HepG2 (cell line): Measurements from ENCODE around the gene NDUFAF3. TPM values are rescaled to one million over a fixed set of nuclear protein-coding genes. Genes with fewer than 3 reads are reported as not detected.
A peak's percentile ranks its signal among the peaks of the same experiment; 100 is the strongest.

Experiments used
- BRCA1 ChIP-seq: sonication (generic); formaldehyde crosslinking; IDR thresholded peaks from 2 replicates; pipeline ENCODE4 v1.4.0; 2020; ENCODE audit warnings: missing genetic modification reagents
- CHD2 ChIP-seq: IDR thresholded peaks from 2 replicates; pipeline ENCODE4 v1.6.1; 2011; ENCODE audit warnings: low read depth, low read length, improper control_type of control experiment
- FOXA1 ChIP-seq, 2 experiments: fragments of 450-650 bp in 1 of 2; sonication (generic) in 1 of 2; formaldehyde crosslinking in 1 of 2; IDR thresholded peaks; 2 replicates each; pipeline versions ENCODE4 v1.4.0 to v1.6.1; 2016 to 2020; ENCODE audit warnings: missing genetic modification reagents in 1 of 2
- HCFC1 ChIP-seq: fragments of 150-350 bp; IDR thresholded peaks from 2 replicates; pipeline ENCODE4 v1.6.1; 2014; ENCODE audit warnings: low read depth, low read length
- HOXA7 ChIP-seq: sonication (generic); formaldehyde crosslinking; IDR thresholded peaks from 2 replicates; pipeline ENCODE4 v1.8.1; 2022; ENCODE audit warnings: mild to moderate bottlenecking, missing genetic modification reagents, moderate library complexity
- JUND ChIP-seq: sonication (generic); formaldehyde crosslinking; IDR thresholded peaks from 2 replicates; pipeline ENCODE4 v1.8.0; 2022; ENCODE audit warnings: mild to moderate bottlenecking, missing genetic modification reagents
- KAT8 ChIP-seq: IDR thresholded peaks from 2 replicates; pipeline ENCODE4 v1.6.1; 2016; ENCODE audit warnings: missing genetic modification reagents, missing compliant biosample characterization
- KDM3A ChIP-seq: IDR thresholded peaks from 2 replicates; pipeline ENCODE4 v1.6.1; 2018; ENCODE audit warnings: low read depth, missing compliant biosample characterization
- KLF9 ChIP-seq: IDR thresholded peaks from 2 replicates; pipeline ENCODE4 v1.6.1; 2016; ENCODE audit warnings: low read depth
- NCOA1 ChIP-seq: sonication (generic); formaldehyde crosslinking; IDR thresholded peaks from 2 replicates; pipeline ENCODE4 v1.9.0; 2021; ENCODE audit warnings: missing genetic modification reagents
- RFX1 ChIP-seq: fragments of 450-650 bp; IDR thresholded peaks from 2 replicates; pipeline ENCODE4 v1.6.1; 2017
- RFX3 ChIP-seq: IDR thresholded peaks from 2 replicates; pipeline ENCODE4 v1.6.1; 2016; ENCODE audit warnings: missing biosample characterization, missing genetic modification reagents
- RFX5 ChIP-seq: IDR thresholded peaks from 2 replicates; pipeline ENCODE4 v1.6.1; 2011; ENCODE audit warnings: low read depth, low read length, improper control_type of control experiment
- SIX4 ChIP-seq: sonication (generic); formaldehyde crosslinking; IDR thresholded peaks from 2 replicates; pipeline ENCODE4 v1.4.0; 2020; ENCODE audit warnings: missing genetic modification reagents
- ZFP1 ChIP-seq: IDR thresholded peaks from 2 replicates; pipeline ENCODE4 v1.6.1; 2016
- ZFP36 ChIP-seq: fragments of 150-350 bp; IDR thresholded peaks from 2 replicates; pipeline ENCODE4 v1.6.1; 2018; ENCODE audit warnings: borderline replicate concordance, low read length, low read depth; ENCODE audit not compliant: partially characterized antibody
- ZMAT3 ChIP-seq: sonication (generic); formaldehyde crosslinking; conservative IDR thresholded peaks from 2 replicates; pipeline ENCODE4 v1.7.0; 2021; ENCODE audit warnings: missing genetic modification reagents
- ZNF207 ChIP-seq: fragments of 450-650 bp; IDR thresholded peaks from 2 replicates; pipeline ENCODE4 v1.6.1; 2016; ENCODE audit warnings: antibody characterized with exemption, borderline replicate concordance
- ZNF549 ChIP-seq: sonication (generic); formaldehyde crosslinking; IDR thresholded peaks from 2 replicates; pipeline ENCODE4 v1.5.0; 2020; ENCODE audit warnings: missing genetic modification reagents
- ZNF562 ChIP-seq: sonication (generic); formaldehyde crosslinking; IDR thresholded peaks from 2 replicates; pipeline ENCODE4 v1.8.0; 2022; ENCODE audit warnings: missing genetic modification reagents, borderline replicate concordance
- ZNF564 ChIP-seq: sonication (generic); formaldehyde crosslinking; IDR thresholded peaks from 2 replicates; pipeline ENCODE4 v1.8.1; 2023; ENCODE audit warnings: mild to moderate bottlenecking, missing genetic modification reagents
- polyA plus RNA-seq, 8 experiments: library from polyadenylated mRNA; depleted of rRNA in 3 of 8; stranded (reverse) in 7 of 8; unstranded in 1 of 8; fragments of >200 nt; fragmentation: Illumina TruSeq in 4 of 8; extraction: Trizol in 4 of 8; gene quantifications; 2 replicates each; pipeline versions ENCODE4 v1.2.1 to v1.2.3, GENCODE V29; 2011 to 2016; ENCODE audit warnings: low read depth in 4 of 8, missing spikeins in 1 of 8, mixed read lengths in 1 of 8; ENCODE audit not compliant: insufficient read depth in 1 of 8
- total RNA-seq, 5 experiments: library from RNA; depleted of rRNA; stranded (reverse); fragments of >200 nt; fragmentation: Illumina TruSeq; extraction: Trizol; gene quantifications; 2 replicates each; pipeline ENCODE4 v1.2.3, GENCODE V29; 2016; ENCODE audit warnings: low read depth in 1 of 5
- TF ChIP-seq, protein P1 (sequence below): sonication (generic); formaldehyde crosslinking; IDR thresholded peaks from 2 replicates; pipeline ENCODE4 v1.9.0; 2022; ENCODE audit warnings: missing genetic modification reagents, mild to moderate bottlenecking, borderline replicate concordance
- TF ChIP-seq, protein P2 (sequence below): sonication (generic); formaldehyde crosslinking; IDR thresholded peaks from 2 replicates; pipeline ENCODE4 v1.5.1; 2020; ENCODE audit warnings: missing genetic modification reagents, mild to moderate bottlenecking, borderline replicate concordance
- TF ChIP-seq, protein P3 (sequence below): sonication (generic); formaldehyde crosslinking; IDR thresholded peaks from 2 replicates; pipeline ENCODE4 v1.9.0; 2021; ENCODE audit warnings: missing genetic modification reagents, borderline replicate concordance
- TF ChIP-seq, protein P4 (sequence below): IDR thresholded peaks from 2 replicates; pipeline ENCODE4 v1.6.1; 2016; ENCODE audit warnings: low read depth, control low read depth

The NDUFAF3 gene
- total and polyA plus RNA-seq, 2 of the 13 experiments (the other 11 are each of a cell fraction or from before 2014, with no cell fraction given): 39.0 to 50.0 TPM

DNA sequence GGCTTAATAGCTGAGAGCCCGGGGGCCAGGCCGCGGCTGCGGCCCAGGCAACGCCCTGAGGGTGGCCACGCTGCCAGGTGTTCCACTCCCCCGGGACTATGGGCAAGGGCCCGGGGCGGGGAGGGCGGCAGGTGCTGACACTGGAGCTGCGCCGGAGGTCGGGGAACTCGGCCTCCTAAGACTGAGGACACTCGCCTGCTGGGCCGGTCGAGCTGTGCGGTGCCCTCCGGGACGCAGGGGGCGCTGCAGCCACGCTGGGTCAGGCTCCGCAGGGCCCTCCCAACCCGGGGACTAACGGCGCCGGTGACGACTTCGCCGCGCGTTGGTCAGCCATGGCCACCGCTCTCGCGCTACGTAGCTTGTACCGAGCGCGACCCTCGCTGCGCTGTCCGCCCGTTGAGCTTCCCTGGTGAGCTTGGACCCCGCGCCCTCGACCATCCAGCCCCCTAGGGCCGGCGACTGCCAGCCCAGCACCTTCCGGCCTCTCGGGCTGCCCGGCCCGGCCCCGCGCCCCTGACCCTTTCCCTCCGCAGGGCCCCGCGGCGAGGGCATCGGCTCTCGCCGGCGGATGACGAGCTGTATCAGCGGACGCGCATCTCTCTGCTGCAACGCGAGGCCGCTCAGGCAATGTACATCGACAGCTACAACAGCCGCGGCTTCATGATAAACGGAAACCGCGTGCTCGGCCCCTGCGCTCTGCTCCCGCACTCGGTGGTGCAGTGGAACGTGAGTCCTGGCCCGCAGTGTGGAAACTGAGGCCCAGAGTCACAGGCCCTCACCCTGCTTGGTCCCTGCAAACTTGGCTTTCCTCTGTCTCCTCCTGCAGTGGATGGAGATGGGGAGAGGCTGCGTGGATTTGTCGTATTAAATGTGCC lies at the start of gene NDUFAF3 (continued):
- TF ChIP-seq, protein P1, sequence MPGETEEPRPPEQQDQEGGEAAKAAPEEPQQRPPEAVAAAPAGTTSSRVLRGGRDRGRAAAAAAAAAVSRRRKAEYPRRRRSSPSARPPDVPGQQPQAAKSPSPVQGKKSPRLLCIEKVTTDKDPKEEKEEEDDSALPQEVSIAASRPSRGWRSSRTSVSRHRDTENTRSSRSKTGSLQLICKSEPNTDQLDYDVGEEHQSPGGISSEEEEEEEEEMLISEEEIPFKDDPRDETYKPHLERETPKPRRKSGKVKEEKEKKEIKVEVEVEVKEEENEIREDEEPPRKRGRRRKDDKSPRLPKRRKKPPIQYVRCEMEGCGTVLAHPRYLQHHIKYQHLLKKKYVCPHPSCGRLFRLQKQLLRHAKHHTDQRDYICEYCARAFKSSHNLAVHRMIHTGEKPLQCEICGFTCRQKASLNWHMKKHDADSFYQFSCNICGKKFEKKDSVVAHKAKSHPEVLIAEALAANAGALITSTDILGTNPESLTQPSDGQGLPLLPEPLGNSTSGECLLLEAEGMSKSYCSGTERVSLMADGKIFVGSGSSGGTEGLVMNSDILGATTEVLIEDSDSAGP (CRISPR knock-in tag): peak; percentile 91
- TF ChIP-seq KLF9 (CRISPR knock-in tag) (no peak), RFX3 (CRISPR knock-in tag) (no peak), ZFP36 (no peak), ZMAT3 (CRISPR knock-in tag) (no peak; the same call in 1 of the 2 replicates), ZNF562 (CRISPR knock-in tag) (no peak), KAT8 (CRISPR knock-in tag) (peak; percentile 82), ZNF207 (no peak), RFX1 (no peak), NCOA1 (CRISPR knock-in tag) (no peak), BRCA1 (CRISPR knock-in tag) (peak; percentile 88; the same call in 1 of the 2 replicates), ZNF549 (CRISPR knock-in tag) (peak; percentile 85), HOXA7 (CRISPR knock-in tag) (no peak), HCFC1 (peak; percentile 28; the same call in 1 of the 2 replicates), ZFP1 (CRISPR knock-in tag) (no peak), FOXA1 (IDR thresholded peaks at IDR 0.05) (no peak), FOXA1 (CRISPR knock-in tag; IDR thresholded peaks at IDR 0.05) (peak; percentile 36; the same call in 1 of the 2 replicates), KDM3A (CRISPR knock-in tag) (no peak), JUND (CRISPR knock-in tag) (no peak), RFX5 (no peak), CHD2 (peak; percentile 84), SIX4 (CRISPR knock-in tag) (no peak; the same call in 1 of the 2 replicates), ZNF564 (CRISPR knock-in tag) (peak; percentile 55; the same call in 1 of the 2 replicates)
- TF ChIP-seq, protein P2, sequence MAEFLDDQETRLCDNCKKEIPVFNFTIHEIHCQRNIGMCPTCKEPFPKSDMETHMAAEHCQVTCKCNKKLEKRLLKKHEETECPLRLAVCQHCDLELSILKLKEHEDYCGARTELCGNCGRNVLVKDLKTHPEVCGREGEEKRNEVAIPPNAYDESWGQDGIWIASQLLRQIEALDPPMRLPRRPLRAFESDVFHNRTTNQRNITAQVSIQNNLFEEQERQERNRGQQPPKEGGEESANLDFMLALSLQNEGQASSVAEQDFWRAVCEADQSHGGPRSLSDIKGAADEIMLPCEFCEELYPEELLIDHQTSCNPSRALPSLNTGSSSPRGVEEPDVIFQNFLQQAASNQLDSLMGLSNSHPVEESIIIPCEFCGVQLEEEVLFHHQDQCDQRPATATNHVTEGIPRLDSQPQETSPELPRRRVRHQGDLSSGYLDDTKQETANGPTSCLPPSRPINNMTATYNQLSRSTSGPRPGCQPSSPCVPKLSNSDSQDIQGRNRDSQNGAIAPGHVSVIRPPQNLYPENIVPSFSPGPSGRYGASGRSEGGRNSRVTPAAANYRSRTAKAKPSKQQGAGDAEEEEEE (CRISPR knock-in tag): no peak
- TF ChIP-seq, protein P3, sequence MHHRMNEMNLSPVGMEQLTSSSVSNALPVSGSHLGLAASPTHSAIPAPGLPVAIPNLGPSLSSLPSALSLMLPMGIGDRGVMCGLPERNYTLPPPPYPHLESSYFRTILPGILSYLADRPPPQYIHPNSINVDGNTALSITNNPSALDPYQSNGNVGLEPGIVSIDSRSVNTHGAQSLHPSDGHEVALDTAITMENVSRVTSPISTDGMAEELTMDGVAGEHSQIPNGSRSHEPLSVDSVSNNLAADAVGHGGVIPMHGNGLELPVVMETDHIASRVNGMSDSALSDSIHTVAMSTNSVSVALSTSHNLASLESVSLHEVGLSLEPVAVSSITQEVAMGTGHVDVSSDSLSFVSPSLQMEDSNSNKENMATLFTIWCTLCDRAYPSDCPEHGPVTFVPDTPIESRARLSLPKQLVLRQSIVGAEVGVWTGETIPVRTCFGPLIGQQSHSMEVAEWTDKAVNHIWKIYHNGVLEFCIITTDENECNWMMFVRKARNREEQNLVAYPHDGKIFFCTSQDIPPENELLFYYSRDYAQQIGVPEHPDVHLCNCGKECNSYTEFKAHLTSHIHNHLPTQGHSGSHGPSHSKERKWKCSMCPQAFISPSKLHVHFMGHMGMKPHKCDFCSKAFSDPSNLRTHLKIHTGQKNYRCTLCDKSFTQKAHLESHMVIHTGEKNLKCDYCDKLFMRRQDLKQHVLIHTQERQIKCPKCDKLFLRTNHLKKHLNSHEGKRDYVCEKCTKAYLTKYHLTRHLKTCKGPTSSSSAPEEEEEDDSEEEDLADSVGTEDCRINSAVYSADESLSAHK (CRISPR knock-in tag): no peak
- TF ChIP-seq, protein P4, sequence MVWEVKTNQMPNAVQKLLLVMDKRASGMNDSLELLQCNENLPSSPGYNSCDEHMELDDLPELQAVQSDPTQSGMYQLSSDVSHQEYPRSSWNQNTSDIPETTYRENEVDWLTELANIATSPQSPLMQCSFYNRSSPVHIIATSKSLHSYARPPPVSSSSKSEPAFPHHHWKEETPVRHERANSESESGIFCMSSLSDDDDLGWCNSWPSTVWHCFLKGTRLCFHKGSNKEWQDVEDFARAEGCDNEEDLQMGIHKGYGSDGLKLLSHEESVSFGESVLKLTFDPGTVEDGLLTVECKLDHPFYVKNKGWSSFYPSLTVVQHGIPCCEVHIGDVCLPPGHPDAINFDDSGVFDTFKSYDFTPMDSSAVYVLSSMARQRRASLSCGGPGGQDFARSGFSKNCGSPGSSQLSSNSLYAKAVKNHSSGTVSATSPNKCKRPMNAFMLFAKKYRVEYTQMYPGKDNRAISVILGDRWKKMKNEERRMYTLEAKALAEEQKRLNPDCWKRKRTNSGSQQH: peak; percentile 60; the same call in 1 of the 2 replicates
